ENCODE results near the gene GSDME. TPM values are rescaled to one million over a fixed set of nuclear protein-coding genes. Genes with fewer than 3 reads are reported as not detected.

The GSDME gene
- total RNA-seq, 8 experiments from 2014 or later: 12.4 to 40.1 (median 20.5) TPM

DNA sequence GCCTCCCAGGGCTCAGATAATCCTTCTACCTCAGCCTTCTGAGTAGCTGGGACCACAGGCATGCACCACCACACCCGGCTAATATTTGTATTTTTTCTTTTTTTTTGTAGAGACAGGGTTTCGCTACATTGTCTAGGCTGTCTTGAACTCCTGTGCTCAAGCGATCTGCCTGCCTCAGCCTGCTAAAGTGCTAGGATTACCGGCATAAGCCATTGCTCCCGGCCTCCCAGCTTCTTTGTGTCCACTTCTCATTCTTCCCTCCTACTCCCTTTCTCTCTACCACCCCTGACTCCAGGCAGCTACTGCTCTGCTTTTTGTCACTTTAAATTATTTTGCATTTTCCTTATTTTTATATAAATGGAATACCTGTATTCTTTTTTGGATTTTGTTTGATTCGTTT lies 100.7 kb downstream of the GSDME start:
- ATAC-seq (replicated peaks in 6 of 8): no peak
- no peak overlapping the region for H3K4me3 ChIP-seq
- H3K27ac ChIP-seq: no peak overlapping the region
- WGBS, 10 experiments: 68 to 100% (median 86%) methylated on average over 1 to 6 of the region's 6 CpGs; no CpG with 5 or more reads in 1 of the 10 experiments
- H3K4me1 ChIP-seq (replicated peaks in 1 of 2): no peaks in the 10 kb centered on the region
- in situ Hi-C loops (cut with MboI; ENCODE audit: low pct_unique_long_range_greater_than_20kb in 2 of 9, low sequenced_read_pairs in 9 of 9, unreplicated experiment in 9 of 9): loop anchor here in 4 of 9 experiments (25.0 kb wide), 3 partner anchors 344 to 1094 kb away; no protein-coding TSS in a partner anchor

DNA sequence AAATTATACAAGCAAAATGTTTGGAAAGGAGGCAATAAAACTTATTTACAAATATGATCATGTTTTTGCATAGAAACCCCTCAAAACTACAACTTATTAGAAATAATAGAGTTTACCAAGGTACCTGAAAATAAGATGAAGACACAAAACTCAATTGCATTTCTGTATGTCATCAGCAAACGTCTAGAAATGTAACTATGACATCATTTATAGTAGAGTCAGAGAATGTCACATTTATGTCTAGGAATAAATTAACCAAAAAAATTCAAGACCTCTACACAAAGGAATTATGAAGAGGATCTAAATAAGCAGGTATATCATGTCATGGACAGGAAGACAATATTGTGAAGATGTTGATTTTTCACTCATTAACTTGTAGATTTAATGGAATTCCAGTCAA lies 103.0 kb downstream of the GSDME start:
- in situ Hi-C loops (cut with MboI; ENCODE audit: low pct_unique_long_range_greater_than_20kb in 2 of 9, low sequenced_read_pairs in 9 of 9, unreplicated experiment in 9 of 9): loop anchor here in 4 of 9 experiments (25.0 kb wide), 3 partner anchors 342 to 1092 kb away; no protein-coding TSS in a partner anchor
- Histone ChIP-seq H3K27ac (no peak overlapping the region), H3K4me1 (replicated peaks in 1 of 2) (no peaks in the 10 kb centered on the region), H3K4me3 (no peak overlapping the region)
- ATAC-seq (replicated peaks in 6 of 8): no peak
- WGBS, 10 experiments: 33 to 100% (median 71%) methylated on average over 1 of the region's 1 CpG; no CpG with 5 or more reads in 1 of the 10 experiments

DNA sequence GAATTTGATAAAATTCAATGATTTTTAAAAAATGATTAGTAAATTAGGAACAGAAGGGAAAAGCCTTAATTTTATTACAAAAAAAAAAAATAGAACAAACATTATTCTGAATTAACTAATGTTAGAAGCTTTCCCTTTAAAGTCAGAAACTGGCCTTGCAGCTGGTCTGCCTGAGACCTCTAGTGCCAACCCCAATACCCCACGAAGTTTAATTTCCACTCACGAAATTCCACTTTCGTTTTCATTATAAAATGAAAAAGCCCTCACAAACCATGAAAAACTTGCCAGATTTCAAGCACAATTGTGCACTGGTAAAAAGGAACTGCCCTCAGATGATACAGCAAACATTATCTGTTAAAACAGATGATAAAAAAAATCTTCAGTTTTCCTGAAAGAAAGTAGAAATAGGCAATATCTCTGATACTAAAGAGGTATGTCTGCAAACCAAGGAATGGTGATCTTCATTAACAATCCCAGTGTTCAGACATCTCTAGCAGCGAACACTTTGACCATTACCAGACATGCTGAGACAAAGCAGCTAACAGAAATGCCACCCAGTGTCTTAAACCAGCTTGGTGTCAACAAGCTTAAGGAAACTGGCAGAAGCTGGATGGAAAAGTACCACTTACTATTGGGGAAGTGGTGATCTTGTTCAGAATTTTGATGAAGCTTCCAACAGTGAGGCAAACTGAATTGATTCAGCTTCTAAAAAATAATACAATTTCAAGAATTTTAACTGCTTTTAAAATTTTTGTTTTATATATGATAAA lies 103.8 kb downstream of the GSDME start:
- H3K27ac ChIP-seq: no peak overlapping the region
- H3K4me3 ChIP-seq: no peak overlapping the region
- 9 to 100% (median 85%) methylated on average over 2 to 4 of the region's 4 CpGs for WGBS, 10 experiments
- in situ Hi-C loops (cut with MboI; ENCODE audit: low pct_unique_long_range_greater_than_20kb in 2 of 9, low sequenced_read_pairs in 9 of 9, unreplicated experiment in 9 of 9): loop anchor here in 4 of 9 experiments (25.0 kb wide), 3 partner anchors 341 to 1091 kb away; no protein-coding TSS in a partner anchor
- no peaks in the 10 kb centered on the region for H3K4me1 ChIP-seq (replicated peaks in 1 of 2)
- ATAC-seq (replicated peaks in 6 of 8): peak in 1 of 8 experiments; percentile 29

DNA sequence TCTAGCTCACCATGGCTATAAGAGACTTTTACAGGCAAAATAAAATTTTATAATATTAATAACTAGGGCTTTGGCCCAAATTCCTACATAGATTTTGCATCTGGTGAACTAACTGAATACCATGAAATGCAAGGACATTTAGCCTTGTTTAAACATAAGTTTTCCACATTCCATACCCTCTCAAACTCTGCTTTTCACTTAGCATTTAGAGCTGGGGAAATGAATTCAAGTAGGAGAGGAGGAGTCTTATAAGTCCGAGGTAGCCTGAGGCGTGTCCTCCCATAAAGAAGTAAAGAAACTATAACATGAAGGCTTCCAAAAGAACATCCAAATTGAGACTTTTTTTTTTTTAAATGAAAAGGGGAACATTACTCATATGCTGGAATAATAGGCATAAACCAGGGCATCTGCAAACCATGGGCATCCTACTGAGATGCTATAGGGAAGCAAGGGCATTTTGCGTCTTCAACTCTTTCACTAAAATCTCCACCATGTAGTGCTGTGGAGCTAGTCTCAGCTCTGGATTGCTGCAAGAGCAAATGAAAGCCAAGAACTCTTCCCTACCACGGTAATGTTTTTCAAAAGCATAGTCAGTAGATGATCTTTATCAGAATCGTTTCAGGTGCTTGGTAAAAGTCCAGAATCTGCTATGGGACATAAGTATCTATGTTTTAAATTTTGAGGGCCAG lies 104.9 kb downstream of the GSDME start:
- in situ Hi-C loops (cut with MboI; ENCODE audit: low pct_unique_long_range_greater_than_20kb in 2 of 9, low sequenced_read_pairs in 9 of 9, unreplicated experiment in 9 of 9): loop anchor here in 4 of 9 experiments (25.0 kb wide), 3 partner anchors 340 to 1090 kb away; no protein-coding TSS in a partner anchor
- Histone ChIP-seq H3K4me3 (no peak overlapping the region), H3K27ac (no peak overlapping the region)

More for the DNA sequence above, 104.9 kb downstream of the GSDME start:
- ATAC-seq (replicated peaks in 6 of 8): peak in 2 of 8 experiments; percentile 16 to 92
- no peaks in the 10 kb centered on the region for H3K4me1 ChIP-seq (replicated peaks in 1 of 2)
- WGBS, 10 experiments: 29 to 100% (median 95%) methylated on average over 1 to 4 of the region's 5 CpGs; no CpG with 5 or more reads in 1 of the 10 experiments

Other genes starting within 250 kb of the GSDME start
- 10 to 100 TPM in 7 of 8 experiments, 1 to 10 TPM in 1; 6.2 to 56.9 (median 37.5) TPM for gene PALS2, start 184.0 kb downstream of the GSDME start, total RNA-seq
- 100 to 1,000 TPM in 2 of 8 experiments, 10 to 100 TPM in 1, 1 to 10 TPM in 5; 1.8 to 139 (median 7.5) TPM for gene OSBPL3, start 222.7 kb upstream of the GSDME start, total RNA-seq

Measured in motor neuron (in vitro differentiated cells).